ENCODE data around the gene CDK5RAP2.
"Not testable (repeated sequence)": the region's sequence is repeated elsewhere in the genome, so short reads cannot be mapped to it uniquely, and the experiment has no call there.

CDK5RAP2 gene

DNA sequence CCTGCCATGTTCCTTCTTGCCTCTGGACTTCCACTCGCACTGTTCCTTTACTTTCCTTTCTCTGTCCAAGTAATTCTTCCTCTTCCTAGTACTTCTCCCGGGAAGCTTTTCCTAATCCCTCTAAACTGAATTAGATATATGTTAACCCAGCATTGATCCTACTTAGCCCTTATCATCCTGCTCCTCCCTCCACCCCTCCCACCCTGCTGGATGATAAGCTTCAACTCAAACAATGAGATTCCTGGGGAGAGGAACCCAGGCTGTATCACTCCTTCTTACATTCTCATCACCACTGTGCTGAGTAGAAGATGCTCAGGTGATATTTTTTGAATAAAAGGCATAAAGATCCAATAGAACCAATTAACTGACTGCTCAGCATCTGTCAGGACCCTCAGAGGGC is 45.7 kb downstream of the CDK5RAP2 start:
- no peak overlapping the region for H3K9ac ChIP-seq (ENCODE audit: insufficient read length)
- H3K4me3 ChIP-seq: no peak overlapping the region
- no peak for DNase-seq (ENCODE audit: low read depth, low spot score)
- H3K9me3 ChIP-seq (ENCODE audit: low read depth, low read length): no peaks in the 10 kb centered on the region
- TF ChIP-seq EZH2 (IDR thresholded peaks at IDR 0.05) (no peak), POLR2AphosphoS5 (IDR thresholded peaks at IDR 0.05; ENCODE audit: borderline replicate concordance, low read depth, low read length) (no peak), FOXP2 (optimal IDR thresholded peaks at IDR 0.05; ENCODE audit: control extremely low read depth, extremely low read length, insufficient read depth) (no peak)
- H3K36me3 ChIP-seq (ENCODE audit: insufficient read depth, low read length): peaks cover 86% of the 10 kb centered on the region
- no peak overlapping the region for H3K27ac ChIP-seq

DNA sequence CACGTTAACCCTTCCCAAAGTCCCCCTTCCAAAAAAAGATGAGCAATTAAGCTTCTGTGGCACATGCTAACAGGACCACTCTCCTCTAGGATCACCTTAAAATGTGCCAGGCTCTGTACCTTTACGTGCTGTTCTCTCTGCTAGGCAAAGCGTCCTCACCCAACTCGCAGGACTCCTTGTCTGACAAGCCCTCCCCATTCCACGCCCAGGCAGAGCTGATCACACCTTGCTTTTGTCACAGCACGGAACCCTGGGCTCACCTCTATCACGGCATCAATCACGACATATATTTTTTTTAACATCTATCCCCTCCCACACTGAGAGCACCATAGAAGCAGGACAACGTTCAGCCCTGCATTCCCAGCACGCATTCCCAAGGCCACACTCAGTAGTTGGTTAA is 47.1 kb downstream of the CDK5RAP2 start:
- TF ChIP-seq EZH2 (IDR thresholded peaks at IDR 0.05): no peak
- no peak for TF ChIP-seq FOXP2 (optimal IDR thresholded peaks at IDR 0.05; ENCODE audit: control extremely low read depth, extremely low read length, insufficient read depth)
- no peak for TF ChIP-seq POLR2AphosphoS5 (IDR thresholded peaks at IDR 0.05; ENCODE audit: borderline replicate concordance, low read depth, low read length)
- Histone ChIP-seq H3K9me3 (ENCODE audit: low read depth, low read length) (no peaks in the 10 kb centered on the region), H3K27ac (no peak overlapping the region), H3K4me3 (no peak overlapping the region), H3K9ac (ENCODE audit: insufficient read length) (no peak overlapping the region), H3K36me3 (ENCODE audit: insufficient read depth, low read length) (peaks cover 87% of the 10 kb centered on the region)
- DNase-seq (ENCODE audit: low read depth, low spot score): no peak

DNA sequence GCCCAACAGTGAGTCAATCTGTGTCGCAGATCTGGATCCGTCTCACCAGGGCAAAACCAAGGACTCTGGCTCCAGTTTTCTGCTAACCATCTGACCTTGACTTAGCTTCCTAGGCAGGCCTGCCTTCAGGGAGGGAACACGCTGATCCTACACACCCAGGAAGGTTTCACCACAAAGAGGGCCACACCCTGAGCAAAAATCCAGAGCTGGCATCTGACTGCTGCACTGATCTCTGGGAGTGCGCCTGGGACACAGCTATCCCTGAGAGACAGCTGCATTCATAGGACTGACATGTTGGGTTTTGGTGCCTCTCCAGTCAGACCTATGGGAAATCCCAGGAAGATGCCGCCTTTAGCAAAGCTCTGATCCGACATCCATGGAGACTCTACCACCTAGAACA is 47.5 kb downstream of the CDK5RAP2 start:
- Histone ChIP-seq H3K9me3 (ENCODE audit: low read depth, low read length) (no peaks in the 10 kb centered on the region), H3K9ac (ENCODE audit: insufficient read length) (no peak overlapping the region), H3K4me3 (no peak overlapping the region), H3K27ac (no peak overlapping the region), H3K36me3 (ENCODE audit: insufficient read depth, low read length) (peaks cover 87% of the 10 kb centered on the region)
- TF ChIP-seq POLR2AphosphoS5 (IDR thresholded peaks at IDR 0.05; ENCODE audit: borderline replicate concordance, low read depth, low read length) (no peak), FOXP2 (optimal IDR thresholded peaks at IDR 0.05; ENCODE audit: control extremely low read depth, extremely low read length, insufficient read depth) (no peak), EZH2 (IDR thresholded peaks at IDR 0.05) (no peak)
- no peak for DNase-seq (ENCODE audit: low read depth, low spot score)

DNA sequence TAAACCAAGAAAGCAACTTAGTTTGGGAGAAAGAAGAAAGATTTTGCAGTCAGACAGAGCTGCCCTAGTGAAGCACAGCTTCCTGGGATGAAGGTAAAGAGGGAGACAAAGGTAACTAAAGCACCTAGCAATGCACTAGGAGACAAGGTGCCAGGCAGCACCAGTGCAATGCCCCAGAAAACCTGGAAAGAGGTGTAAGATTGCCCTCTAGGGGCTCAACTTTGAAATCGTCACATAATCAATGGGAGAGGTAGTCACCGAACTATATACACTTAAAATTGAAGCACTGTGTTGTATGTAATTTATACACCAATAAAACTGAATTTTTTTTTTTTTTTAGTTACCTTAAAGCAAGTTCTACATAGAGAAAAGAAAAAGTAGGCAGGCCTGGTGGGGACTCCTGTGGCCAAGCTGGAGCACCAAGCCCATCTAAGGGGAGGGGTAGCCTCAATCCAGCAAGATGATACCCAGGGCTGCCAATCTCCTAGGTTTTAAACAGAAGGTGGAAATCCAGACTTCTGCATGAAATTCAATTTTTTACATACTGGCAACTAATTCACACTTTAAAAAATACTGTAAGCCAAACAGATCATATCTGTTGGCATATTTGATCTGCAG is 48.2 kb downstream of the CDK5RAP2 start:
- no peak for TF ChIP-seq EZH2 (IDR thresholded peaks at IDR 0.05)
- no peak for TF ChIP-seq FOXP2 (optimal IDR thresholded peaks at IDR 0.05; ENCODE audit: control extremely low read depth, extremely low read length, insufficient read depth)
- no peak for TF ChIP-seq POLR2AphosphoS5 (IDR thresholded peaks at IDR 0.05; ENCODE audit: borderline replicate concordance, low read depth, low read length)
- no peaks in the 10 kb centered on the region for H3K9me3 ChIP-seq (ENCODE audit: low read depth, low read length)
- no peak overlapping the region for H3K9ac ChIP-seq (ENCODE audit: insufficient read length)
- H3K4me3 ChIP-seq: no peak overlapping the region
- H3K36me3 ChIP-seq (ENCODE audit: insufficient read depth, low read length): peaks cover 86% of the 10 kb centered on the region
- no peak for DNase-seq (ENCODE audit: low read depth, low spot score)
- H3K27ac ChIP-seq: no peak overlapping the region

DNA sequence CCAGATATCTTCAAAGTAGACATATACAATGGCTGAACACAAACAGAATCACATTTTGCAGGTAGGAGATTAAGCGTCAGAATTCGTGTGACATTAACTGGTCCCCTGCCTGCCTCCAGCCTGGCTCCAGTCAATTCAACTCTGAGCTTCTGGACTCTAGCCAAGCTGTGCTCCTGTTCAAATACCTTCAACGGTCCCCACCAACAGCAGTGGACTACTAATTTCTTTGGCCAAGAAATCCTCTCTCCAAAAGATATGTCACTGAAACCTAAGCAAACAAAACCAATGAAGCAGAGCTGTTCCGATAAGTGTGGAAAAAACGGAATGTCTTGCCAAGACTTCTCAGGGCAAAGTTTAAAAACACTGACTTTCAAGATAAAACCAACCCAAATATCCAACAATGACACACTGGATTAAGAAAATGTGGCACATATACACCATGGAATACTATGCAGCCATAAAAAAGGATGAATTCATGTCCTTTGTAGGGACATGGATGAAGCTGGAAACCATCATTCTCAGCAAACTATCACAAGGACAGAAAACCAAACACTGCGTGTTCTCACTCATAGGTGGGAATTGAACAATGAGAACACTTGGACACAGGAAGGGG is 49.6 kb downstream of the CDK5RAP2 start:
- not testable (repeated sequence) for H3K9ac ChIP-seq (ENCODE audit: insufficient read length); H3K9me3 ChIP-seq (ENCODE audit: low read depth, low read length); H3K4me3 ChIP-seq; H3K27ac ChIP-seq; DNase-seq (ENCODE audit: low read depth, low spot score)
- H3K36me3 ChIP-seq (ENCODE audit: insufficient read depth, low read length): peaks cover 86% of the 10 kb centered on the region

DNA sequence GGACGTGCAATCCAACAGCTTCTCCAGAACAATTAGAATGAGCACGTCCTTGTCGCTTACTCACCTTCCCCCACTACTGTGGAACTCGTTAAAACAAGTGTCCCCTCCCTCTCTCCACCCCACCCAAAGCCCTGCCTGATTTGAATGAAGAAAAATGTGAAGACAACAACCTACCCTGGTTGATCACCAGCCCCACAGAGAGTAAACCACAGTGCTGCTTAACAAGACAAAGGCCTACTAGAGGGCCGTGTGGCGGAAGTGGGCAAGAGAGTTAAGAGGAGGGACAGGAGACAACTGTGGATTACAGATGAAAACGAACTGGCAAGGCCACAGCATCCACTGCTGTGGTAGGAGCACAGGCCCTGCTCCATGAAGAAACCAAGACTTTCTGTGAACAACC is 51.1 kb downstream of the CDK5RAP2 start:
- Histone ChIP-seq H3K9ac (ENCODE audit: insufficient read length) (no peak overlapping the region), H3K9me3 (ENCODE audit: low read depth, low read length) (no peaks in the 10 kb centered on the region), H3K36me3 (ENCODE audit: insufficient read depth, low read length) (peaks cover 90% of the 10 kb centered on the region), H3K27ac (no peak overlapping the region), H3K4me3 (no peak overlapping the region)
- DNase-seq (ENCODE audit: low read depth, low spot score): no peak
- TF ChIP-seq EZH2 (IDR thresholded peaks at IDR 0.05): no peak
- no peak for TF ChIP-seq FOXP2 (optimal IDR thresholded peaks at IDR 0.05; ENCODE audit: control extremely low read depth, extremely low read length, insufficient read depth)
- no peak for TF ChIP-seq POLR2AphosphoS5 (IDR thresholded peaks at IDR 0.05; ENCODE audit: borderline replicate concordance, low read depth, low read length)

DNA sequence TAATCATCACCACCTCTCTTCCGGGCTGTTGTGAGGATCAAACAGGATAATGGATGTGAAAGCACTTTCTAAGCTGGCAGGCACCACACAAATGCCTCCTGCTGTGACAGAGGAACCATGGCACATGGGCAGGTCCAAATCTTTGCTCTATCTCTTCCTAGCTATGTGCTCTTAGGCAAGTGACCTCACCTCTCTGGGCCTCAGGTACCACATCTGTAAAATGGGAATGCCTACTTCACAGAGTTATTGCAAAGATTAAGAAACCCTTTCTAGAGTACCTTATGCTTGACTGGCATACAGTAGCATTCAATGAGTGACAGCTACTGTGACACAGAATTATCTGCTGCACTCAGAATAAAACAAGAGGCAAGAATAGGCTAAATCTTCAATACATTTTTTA is 51.6 kb downstream of the CDK5RAP2 start:
- DNase-seq (ENCODE audit: low read depth, low spot score): no peak
- TF ChIP-seq FOXP2 (optimal IDR thresholded peaks at IDR 0.05; ENCODE audit: control extremely low read depth, extremely low read length, insufficient read depth) (no peak), EZH2 (IDR thresholded peaks at IDR 0.05) (no peak), POLR2AphosphoS5 (IDR thresholded peaks at IDR 0.05; ENCODE audit: borderline replicate concordance, low read depth, low read length) (no peak)
- Histone ChIP-seq H3K27ac (no peak overlapping the region), H3K36me3 (ENCODE audit: insufficient read depth, low read length) (peaks cover 95% of the 10 kb centered on the region), H3K4me3 (no peak overlapping the region), H3K9me3 (ENCODE audit: low read depth, low read length) (no peaks in the 10 kb centered on the region), H3K9ac (ENCODE audit: insufficient read length) (no peak overlapping the region)

DNA sequence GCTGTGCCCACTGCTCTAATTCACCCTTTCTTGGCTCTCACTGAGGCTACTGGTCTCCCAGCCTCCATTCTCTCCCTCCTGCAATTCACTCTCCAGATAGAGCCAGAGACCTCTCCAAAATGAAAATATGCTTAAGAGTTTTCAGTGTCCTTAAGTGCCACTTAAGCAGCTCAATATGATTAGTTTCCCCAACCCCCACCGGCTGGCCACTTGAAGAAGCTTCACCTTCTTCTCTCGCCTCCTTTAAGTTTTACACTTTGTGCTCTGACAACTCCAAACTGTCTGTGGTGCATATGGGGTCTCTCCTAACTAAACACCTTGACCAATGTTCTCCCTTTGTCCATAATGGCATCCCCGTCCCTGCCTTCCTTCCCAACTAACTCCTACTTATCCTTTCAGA is 53.4 kb downstream of the CDK5RAP2 start:
- no peak overlapping the region for H3K9ac ChIP-seq (ENCODE audit: insufficient read length)
- no peak for DNase-seq (ENCODE audit: low read depth, low spot score)
- peaks cover 86% of the 10 kb centered on the region for H3K36me3 ChIP-seq (ENCODE audit: insufficient read depth, low read length)
- TF ChIP-seq POLR2AphosphoS5 (IDR thresholded peaks at IDR 0.05; ENCODE audit: borderline replicate concordance, low read depth, low read length) (no peak), FOXP2 (optimal IDR thresholded peaks at IDR 0.05; ENCODE audit: control extremely low read depth, extremely low read length, insufficient read depth) (no peak), EZH2 (IDR thresholded peaks at IDR 0.05) (no peak)
- no peak overlapping the region for H3K4me3 ChIP-seq
- H3K27ac ChIP-seq: no peak overlapping the region
- H3K9me3 ChIP-seq (ENCODE audit: low read depth, low read length): no peaks in the 10 kb centered on the region

DNA sequence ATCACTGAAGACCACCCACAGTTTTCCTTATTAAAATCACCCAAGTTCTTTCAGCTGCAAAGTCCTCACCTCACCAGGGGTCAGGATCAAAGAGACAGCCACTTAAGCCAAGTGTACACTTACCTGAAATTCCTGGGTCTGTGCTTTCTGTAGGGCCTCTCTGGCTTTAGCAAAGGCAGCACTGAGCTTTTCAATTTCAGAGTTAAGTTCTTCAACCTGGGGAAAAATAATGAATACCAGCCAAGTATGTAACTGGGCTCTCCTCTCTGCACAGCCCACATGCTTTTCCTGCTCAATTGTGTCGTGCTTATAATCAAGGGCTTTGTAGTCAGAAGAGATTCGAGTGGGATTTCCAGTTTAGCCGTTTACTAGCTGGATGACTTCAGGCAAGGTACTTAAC is 55.1 kb downstream of the CDK5RAP2 start:
- no peak overlapping the region for H3K27ac ChIP-seq
- TF ChIP-seq FOXP2 (optimal IDR thresholded peaks at IDR 0.05; ENCODE audit: control extremely low read depth, extremely low read length, insufficient read depth): no peak
- no peak for TF ChIP-seq EZH2 (IDR thresholded peaks at IDR 0.05)
- TF ChIP-seq POLR2AphosphoS5 (IDR thresholded peaks at IDR 0.05; ENCODE audit: borderline replicate concordance, low read depth, low read length): no peak
- DNase-seq (ENCODE audit: low read depth, low spot score): no peak
- H3K9ac ChIP-seq (ENCODE audit: insufficient read length): no peak overlapping the region
- H3K4me3 ChIP-seq: no peak overlapping the region
- no peaks in the 10 kb centered on the region for H3K9me3 ChIP-seq (ENCODE audit: low read depth, low read length)
- H3K36me3 ChIP-seq (ENCODE audit: insufficient read depth, low read length): peaks cover 77% of the 10 kb centered on the region
